Endothelial cell of umbilical vein (primary cell): ENCODE results near the gene KBTBD8. TPM values are rescaled to one million over a fixed set of nuclear protein-coding genes. Genes with fewer than 3 reads are reported as not detected.

Experiments used
- BruUV-seq: library from RNA; stranded (reverse); fragments of 400-500 nt; replicated peaks from 2 replicates; lab custom pipeline; 2021; lab: Mats Ljungman, UMichigan
- CTCF ChIA-PET: fragments of 300-600, 350-600 bp; sonication (Branson Sonifier 250); formaldehyde crosslinking; loops from one replicate; lab custom pipeline; 2021; ENCODE audit warnings: antibody characterized with exemption, inconsistent platforms; lab: Charles Lee
- POLR2A ChIA-PET: fragments of 300-600, 350-600 bp; sonication (Branson Sonifier 250); formaldehyde crosslinking; loops from one replicate; lab custom pipeline; 2021; ENCODE audit warnings: antibody characterized with exemption, inconsistent platforms; lab: Charles Lee
- DNase-seq: peaks from one replicate; pipeline ENCODE4 v3.0.0-alpha.2; 2011; ENCODE audit warnings: low read depth, low spot score
- FAIRE-seq: peaks from 2 replicates; lab custom pipeline; 2011; peaks lifted over from hg19 to GRCh38; lab: Jason Lieb, UNC
- H2AFZ ChIP-seq: 2 replicates; pipeline ENCODE4 v1.6.0; 2012; ENCODE audit warnings: low read depth, low read length, control low read depth, inconsistent platforms
- H3K27ac ChIP-seq: 2 replicates; pipeline ENCODE4 v1.5.1; 2011; ENCODE audit warnings: low read depth, mild to moderate bottlenecking, control low read depth, low read length, moderate library complexity; ENCODE audit not compliant: insufficient read depth
- H3K27me3 ChIP-seq, 2 experiments: 2 replicates each; pipeline versions ENCODE4 v1.6.0 to v1.6.1; 2011; ENCODE audit warnings: low read length in 2 of 2, mixed read lengths in 1 of 2; ENCODE audit not compliant: control insufficient read depth in 2 of 2, insufficient read depth in 2 of 2
- H3K36me3 ChIP-seq, 2 experiments: 2 replicates in 1 of 2; 3 replicates in 1 of 2; pipeline ENCODE4 v1.5.1; 2011; ENCODE audit warnings: low read length in 2 of 2, mild to moderate bottlenecking in 1 of 2, moderate library complexity in 1 of 2; ENCODE audit not compliant: control insufficient read depth in 2 of 2, insufficient read depth in 2 of 2; ENCODE audit errors: extremely low read depth in 1 of 2
- H3K4me1 ChIP-seq: 3 replicates; pipeline ENCODE4 v1.5.1; 2011; ENCODE audit warnings: mild to moderate bottlenecking, low read length; ENCODE audit not compliant: control insufficient read depth, insufficient read depth; ENCODE audit errors: extremely low read depth
- H3K4me2 ChIP-seq: 2 replicates; pipeline ENCODE4 v1.6.1; 2011; ENCODE audit warnings: low read length, control low read depth, mixed read lengths; ENCODE audit not compliant: insufficient read depth
- H3K4me3 ChIP-seq, 3 experiments: fragments of 200-600 bp in 1 of 3; sonication (generic), shearing (Covaris generic) in 1 of 3; replicated peaks in 1 of 3; 2 replicates each; pipeline ENCODE4 v1.5.1; 2011 to 2016; ENCODE audit warnings: control low read depth in 3 of 3, low read length in 3 of 3, mild to moderate bottlenecking in 2 of 3, inconsistent platforms in 1 of 3, low read depth in 1 of 3, moderate library complexity in 1 of 3; ENCODE audit not compliant: insufficient read depth in 1 of 3
- H3K79me2 ChIP-seq: 2 replicates; pipeline ENCODE4 v1.6.0; 2012; ENCODE audit warnings: low read length, inconsistent platforms; ENCODE audit not compliant: control insufficient read depth, insufficient read depth
- H3K9ac ChIP-seq: replicated peaks from 2 replicates; pipeline ENCODE3; 2011; ENCODE audit warnings: low read length, control low read depth; ENCODE audit not compliant: insufficient read depth; ENCODE audit errors: extremely low read depth
- H3K9me1 ChIP-seq: replicated peaks from 3 replicates; pipeline ENCODE4 v1.6.0; 2011; ENCODE audit warnings: mild to moderate bottlenecking, low read length; ENCODE audit not compliant: control insufficient read depth, insufficient read depth; ENCODE audit errors: extremely low read depth
- H3K9me3 ChIP-seq: replicated peaks from 2 replicates; pipeline ENCODE4 v1.5.1; 2012; ENCODE audit warnings: low read length, inconsistent platforms; ENCODE audit not compliant: control insufficient read depth, insufficient read depth
- H4K20me1 ChIP-seq: replicated peaks from 2 replicates; pipeline ENCODE3; 2011; ENCODE audit warnings: mild to moderate bottlenecking, low read length; ENCODE audit not compliant: control insufficient read depth, insufficient read depth; ENCODE audit errors: extremely low read depth
- EZH2 ChIP-seq: IDR thresholded peaks from 2 replicates; pipeline ENCODE4 v1.6.1; 2012; ENCODE audit warnings: borderline replicate concordance, low read depth, mild to moderate bottlenecking, moderate library complexity, low read length, inconsistent platforms; ENCODE audit not compliant: severe bottlenecking
- FOS ChIP-seq: IDR thresholded peaks from 2 replicates; pipeline ENCODE4 v1.6.1; 2011; ENCODE audit warnings: mild to moderate bottlenecking, low read length, moderate library complexity, borderline replicate concordance; ENCODE audit not compliant: insufficient read depth
- GATA2 ChIP-seq: IDR thresholded peaks from 2 replicates; pipeline ENCODE4 v1.7.0; 2011; ENCODE audit warnings: low read depth, mild to moderate bottlenecking, moderate library complexity, mixed read lengths, low read length; ENCODE audit not compliant: insufficient read length, insufficient read depth
- JUN ChIP-seq: IDR thresholded peaks from 2 replicates; pipeline ENCODE4 v1.6.1; 2011; ENCODE audit warnings: borderline replicate concordance, low read depth; ENCODE audit not compliant: insufficient read length, insufficient read depth
- MYC ChIP-seq: IDR thresholded peaks from one replicate; pipeline ENCODE4 v1.6.1; 2011; ENCODE audit warnings: mild to moderate bottlenecking, low read depth, low read length
- POLR2A ChIP-seq: IDR thresholded peaks from 2 replicates; pipeline ENCODE4 v1.6.1; 2012; ENCODE audit warnings: low read depth, mild to moderate bottlenecking, control low read depth, low read length
- POLR2AphosphoS5 ChIP-seq: IDR thresholded peaks from 2 replicates; pipeline ENCODE4 v1.6.1; 2012; ENCODE audit warnings: low read depth, mild to moderate bottlenecking, control low read depth, low read length, moderate library complexity; ENCODE audit not compliant: insufficient read depth
- dilution Hi-C: fragments of 300-500 bp; cut with MboI; formaldehyde crosslinking; loops from one replicate; pipeline ENCODE4 v1.15.0; 2019; ENCODE audit warnings: low sequenced_read_pairs; ENCODE audit not compliant: extremely low pct_ligation_motif_present
- intact Hi-C: fragments of 100-400 bp; cut with micrococcal nuclease; formaldehyde crosslinking; loops from one replicate; pipeline ENCODE4 v1.10.0; 2022
- polyA plus RNA-seq, 4 experiments: library from polyadenylated mRNA; depleted of rRNA in 3 of 4; stranded (reverse) in 3 of 4; unstranded in 1 of 4; fragments of >200 nt; gene quantifications; 2 replicates each; pipeline versions ENCODE4 v1.2.1 to v1.2.3, GENCODE V29; 2011 to 2012; ENCODE audit warnings: missing spikeins in 1 of 4
- total RNA-seq: library from RNA; stranded (reverse); gene quantifications from 2 replicates; pipeline ENCODE4 v1.2.3, GENCODE V29; 2021
- TF ChIP-seq, protein P1 (sequence below): IDR thresholded peaks from 2 replicates; pipeline ENCODE4 v1.6.1; 2011; ENCODE audit not compliant: insufficient read depth, insufficient read length
- TF ChIP-seq, protein P2 (sequence below), 2 donors: IDR thresholded peaks; 1 replicate in 1 of 2; 2 replicates in 1 of 2; pipeline ENCODE4 v1.5.1; 2011; ENCODE audit warnings: low read length in 2 of 2, mild to moderate bottlenecking in 2 of 2, moderate library complexity in 2 of 2, control low read depth in 1 of 2, inconsistent platforms in 1 of 2, low read depth in 1 of 2; ENCODE audit not compliant: insufficient read depth in 1 of 2; ENCODE audit errors: extremely low read depth in 1 of 2

The KBTBD8 gene
- total and polyA plus RNA-seq, 2 donors (not counting 3 experiments of a cell fraction or from before 2014, with no cell fraction given), result 0.26 to 1.1 TPM

DNA sequence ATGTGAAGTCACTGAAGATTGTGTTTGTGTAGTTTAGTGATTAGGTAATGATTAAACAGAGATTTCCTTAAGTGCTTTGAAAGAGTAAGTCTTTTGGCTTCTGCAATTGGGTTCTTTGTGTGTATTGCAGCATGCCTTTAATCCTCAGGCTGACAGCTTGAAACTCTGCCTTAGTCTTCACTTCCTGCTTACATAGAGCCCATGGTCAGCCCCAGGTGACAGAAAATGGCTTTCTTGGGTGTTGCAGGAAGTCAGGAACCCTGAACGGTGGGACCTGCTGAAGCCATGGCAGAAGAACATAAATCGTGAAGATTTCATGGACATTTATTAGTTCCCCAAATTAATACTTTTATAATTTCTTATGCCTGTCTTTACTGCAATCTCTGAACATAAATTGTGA lies 61.3 kb downstream of the KBTBD8 start:
- Histone ChIP-seq H3K9me3 (no peaks in the 10 kb centered on the region), H3K36me3 (no peaks in the 10 kb centered on the region), H4K20me1 (no peaks in the 10 kb centered on the region), H3K9me1 (no peaks in the 10 kb centered on the region), H3K27me3 (peaks cover 5 to 9% of the 10 kb centered on the region in 2 experiments), H3K79me2 (no peaks in the 10 kb centered on the region), H3K4me2 (no peak overlapping the region), H3K27ac (no peak overlapping the region), H3K4me1 (peaks cover 4% of the 10 kb centered on the region), H3K4me3 (no peak overlapping the region), H2AFZ (no peak overlapping the region), H3K9ac (no peak overlapping the region)
- intact Hi-C loops (no loop called here), dilution Hi-C loops (no loop called here)
- no peak for DNase-seq
- CTCF ChIA-PET, result no interaction called here
- BruUV-seq, result no TSS peak
- no peak for FAIRE-seq
- POLR2A ChIA-PET, result no interaction called here
- TF ChIP-seq MYC (no peak), POLR2A (no peak), JUN (no peak), POLR2AphosphoS5 (no peak), FOS (no peak), EZH2 (no peak), GATA2 (no peak)
- TF ChIP-seq, protein P1, sequence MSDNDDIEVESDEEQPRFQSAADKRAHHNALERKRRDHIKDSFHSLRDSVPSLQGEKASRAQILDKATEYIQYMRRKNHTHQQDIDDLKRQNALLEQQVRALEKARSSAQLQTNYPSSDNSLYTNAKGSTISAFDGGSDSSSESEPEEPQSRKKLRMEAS, result no peak
- TF ChIP-seq, protein P2, sequence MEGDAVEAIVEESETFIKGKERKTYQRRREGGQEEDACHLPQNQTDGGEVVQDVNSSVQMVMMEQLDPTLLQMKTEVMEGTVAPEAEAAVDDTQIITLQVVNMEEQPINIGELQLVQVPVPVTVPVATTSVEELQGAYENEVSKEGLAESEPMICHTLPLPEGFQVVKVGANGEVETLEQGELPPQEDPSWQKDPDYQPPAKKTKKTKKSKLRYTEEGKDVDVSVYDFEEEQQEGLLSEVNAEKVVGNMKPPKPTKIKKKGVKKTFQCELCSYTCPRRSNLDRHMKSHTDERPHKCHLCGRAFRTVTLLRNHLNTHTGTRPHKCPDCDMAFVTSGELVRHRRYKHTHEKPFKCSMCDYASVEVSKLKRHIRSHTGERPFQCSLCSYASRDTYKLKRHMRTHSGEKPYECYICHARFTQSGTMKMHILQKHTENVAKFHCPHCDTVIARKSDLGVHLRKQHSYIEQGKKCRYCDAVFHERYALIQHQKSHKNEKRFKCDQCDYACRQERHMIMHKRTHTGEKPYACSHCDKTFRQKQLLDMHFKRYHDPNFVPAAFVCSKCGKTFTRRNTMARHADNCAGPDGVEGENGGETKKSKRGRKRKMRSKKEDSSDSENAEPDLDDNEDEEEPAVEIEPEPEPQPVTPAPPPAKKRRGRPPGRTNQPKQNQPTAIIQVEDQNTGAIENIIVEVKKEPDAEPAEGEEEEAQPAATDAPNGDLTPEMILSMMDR (IDR thresholded peaks at IDR 0.05; ENCODE audit: extremely low read depth in 1 of 2, insufficient read depth in 1 of 2, low read depth in 1 of 2, low read length in 2 of 2), result no peak
